ENCODE data around the gene FGGY. TPM values are rescaled to one million over a fixed set of nuclear protein-coding genes. Genes with fewer than 3 reads are reported as not detected.

FGGY gene
- total RNA-seq, 1 donor from 2014 or later = 23.1 TPM

Small RNAs within 50 kb of the gene (microRNA-seq; reads per million reads assigned to microRNA genes)
- not detected for gene MIR4711

Data from Right ventricle myocardium superior (tissue), 1 donor.